HepG2 (cell line): ENCODE data around the gene TMEM198. TPM values are rescaled to one million over a fixed set of nuclear protein-coding genes. Genes with fewer than 3 reads are reported as not detected.

Experiments used
- ATF7-NPFF ChIP-seq: sonication (generic); formaldehyde crosslinking; IDR thresholded peaks from 2 replicates; pipeline ENCODE4 v1.8.1; 2023; ENCODE audit warnings: mild to moderate bottlenecking, low read depth, missing genetic modification reagents, moderate library complexity
- CAMTA2 ChIP-seq: sonication (generic); formaldehyde crosslinking; IDR thresholded peaks from 2 replicates; pipeline ENCODE4 v1.4.0; 2020; ENCODE audit warnings: mild to moderate bottlenecking, missing genetic modification reagents, borderline replicate concordance
- HIVEP1 ChIP-seq: sonication (generic); formaldehyde crosslinking; IDR thresholded peaks from 2 replicates; pipeline ENCODE4 v1.4.0; 2020; ENCODE audit warnings: mild to moderate bottlenecking, missing genetic modification reagents
- HNRNPK ChIP-seq: fragments of 200-400 bp; formaldehyde crosslinking; IDR thresholded peaks from 2 replicates; pipeline ENCODE4 v1.6.1; 2018; ENCODE audit warnings: low read length, low read depth, moderate library complexity, mild to moderate bottlenecking; ENCODE audit not compliant: poor library complexity, severe bottlenecking
- MTA1 ChIP-seq: sonication (generic); formaldehyde crosslinking; IDR thresholded peaks from 2 replicates; pipeline ENCODE4 v1.4.0; 2020; ENCODE audit warnings: missing genetic modification reagents, mild to moderate bottlenecking, borderline replicate concordance
- RBM22 ChIP-seq: fragments of 200-400 bp; formaldehyde crosslinking; optimal IDR thresholded peaks from 2 replicates; pipeline ENCODE3; 2017; ENCODE audit warnings: mild to moderate bottlenecking, low read length, moderate library complexity
- SP2 ChIP-seq: sonication (generic); formaldehyde crosslinking; IDR thresholded peaks from 2 replicates; pipeline ENCODE4 v1.5.1; 2020; ENCODE audit warnings: mild to moderate bottlenecking, missing genetic modification reagents
- TARDBP ChIP-seq: sonication (generic); formaldehyde crosslinking; IDR thresholded peaks from 2 replicates; pipeline ENCODE4 v1.8.0; 2022; ENCODE audit warnings: mild to moderate bottlenecking, missing genetic modification reagents
- TCF12 ChIP-seq, 2 experiments: fragments of 450-650 bp in 1 of 2; sonication (generic) in 1 of 2; formaldehyde crosslinking in 1 of 2; IDR thresholded peaks; 2 replicates each; pipeline versions ENCODE4 v1.6.1 to v1.8.0; 2017 to 2022; ENCODE audit warnings: antibody characterized with exemption in 1 of 2, mild to moderate bottlenecking in 1 of 2, missing genetic modification reagents in 1 of 2, moderate library complexity in 1 of 2
- ZBTB7A ChIP-seq: sonication (generic); formaldehyde crosslinking; IDR thresholded peaks from 2 replicates; pipeline ENCODE4 v1.8.0; 2022; ENCODE audit warnings: mild to moderate bottlenecking, missing genetic modification reagents
- ZFY ChIP-seq: sonication (generic); formaldehyde crosslinking; IDR thresholded peaks from 2 replicates; pipeline ENCODE4 v1.4.0; 2020; ENCODE audit warnings: missing genetic modification reagents
- ZNF136 ChIP-seq: sonication (generic); formaldehyde crosslinking; IDR thresholded peaks from 2 replicates; pipeline ENCODE4 v1.8.1; 2022; ENCODE audit warnings: low read depth, mild to moderate bottlenecking, moderate library complexity, missing genetic modification reagents
- ZNF17 ChIP-seq: sonication (generic); formaldehyde crosslinking; IDR thresholded peaks from 2 replicates; pipeline ENCODE4 v1.5.0; 2020; ENCODE audit warnings: mild to moderate bottlenecking, missing genetic modification reagents
- ZNF598 ChIP-seq: sonication (generic); formaldehyde crosslinking; IDR thresholded peaks from 2 replicates; pipeline ENCODE4 v1.5.1; 2020; ENCODE audit warnings: mild to moderate bottlenecking, missing genetic modification reagents, borderline replicate concordance
- ZNF672 ChIP-seq: sonication (generic); formaldehyde crosslinking; IDR thresholded peaks from 2 replicates; pipeline ENCODE4 v1.8.1; 2022; ENCODE audit warnings: missing genetic modification reagents
- ZNF788 ChIP-seq: sonication (generic); formaldehyde crosslinking; IDR thresholded peaks from 2 replicates; pipeline ENCODE4 v1.5.0; 2020; ENCODE audit warnings: mild to moderate bottlenecking, missing genetic modification reagents, borderline replicate concordance
- polyA plus RNA-seq, 8 experiments: library from polyadenylated mRNA; depleted of rRNA in 3 of 8; stranded (reverse) in 7 of 8; unstranded in 1 of 8; fragments of >200 nt; fragmentation: Illumina TruSeq in 4 of 8; extraction: Trizol in 4 of 8; gene quantifications; 2 replicates each; pipeline versions ENCODE4 v1.2.1 to v1.2.3, GENCODE V29; 2011 to 2016; ENCODE audit warnings: low read depth in 4 of 8, missing spikeins in 1 of 8, mixed read lengths in 1 of 8; ENCODE audit not compliant: insufficient read depth in 1 of 8
- total RNA-seq, 5 experiments: library from RNA; depleted of rRNA; stranded (reverse); fragments of >200 nt; fragmentation: Illumina TruSeq; extraction: Trizol; gene quantifications; 2 replicates each; pipeline ENCODE4 v1.2.3, GENCODE V29; 2016; ENCODE audit warnings: low read depth in 1 of 5
- TF ChIP-seq, protein P1 (sequence below): sonication (generic); formaldehyde crosslinking; IDR thresholded peaks from 2 replicates; pipeline ENCODE4 v1.5.0; 2020; ENCODE audit warnings: missing genetic modification reagents
- TF ChIP-seq, protein P2 (sequence below), 2 experiments: sonication (generic) in 1 of 2; formaldehyde crosslinking in 1 of 2; IDR thresholded peaks; 2 replicates each; pipeline versions ENCODE4 v1.6.1 to v1.9.0; 2014 to 2022; ENCODE audit warnings: antibody characterized with exemption in 1 of 2, borderline replicate concordance in 1 of 2, inconsistent platforms in 1 of 2, low read depth in 1 of 2, missing genetic modification reagents in 1 of 2
- TF ChIP-seq, protein P3 (sequence below), 2 experiments: fragments of 450-650 bp in 1 of 2; sonication (generic) in 1 of 2; formaldehyde crosslinking; IDR thresholded peaks; 2 replicates each; pipeline versions ENCODE4 v1.5.0 to v1.8.0; 2020 to 2022; ENCODE audit warnings: mild to moderate bottlenecking in 1 of 2, missing genetic modification reagents in 1 of 2

The TMEM198 gene
- total and polyA plus RNA-seq, 2 of the 13 experiments (the other 11 are each of a cell fraction or from before 2014, with no cell fraction given) = 17.3 to 23.5 TPM

DNA sequence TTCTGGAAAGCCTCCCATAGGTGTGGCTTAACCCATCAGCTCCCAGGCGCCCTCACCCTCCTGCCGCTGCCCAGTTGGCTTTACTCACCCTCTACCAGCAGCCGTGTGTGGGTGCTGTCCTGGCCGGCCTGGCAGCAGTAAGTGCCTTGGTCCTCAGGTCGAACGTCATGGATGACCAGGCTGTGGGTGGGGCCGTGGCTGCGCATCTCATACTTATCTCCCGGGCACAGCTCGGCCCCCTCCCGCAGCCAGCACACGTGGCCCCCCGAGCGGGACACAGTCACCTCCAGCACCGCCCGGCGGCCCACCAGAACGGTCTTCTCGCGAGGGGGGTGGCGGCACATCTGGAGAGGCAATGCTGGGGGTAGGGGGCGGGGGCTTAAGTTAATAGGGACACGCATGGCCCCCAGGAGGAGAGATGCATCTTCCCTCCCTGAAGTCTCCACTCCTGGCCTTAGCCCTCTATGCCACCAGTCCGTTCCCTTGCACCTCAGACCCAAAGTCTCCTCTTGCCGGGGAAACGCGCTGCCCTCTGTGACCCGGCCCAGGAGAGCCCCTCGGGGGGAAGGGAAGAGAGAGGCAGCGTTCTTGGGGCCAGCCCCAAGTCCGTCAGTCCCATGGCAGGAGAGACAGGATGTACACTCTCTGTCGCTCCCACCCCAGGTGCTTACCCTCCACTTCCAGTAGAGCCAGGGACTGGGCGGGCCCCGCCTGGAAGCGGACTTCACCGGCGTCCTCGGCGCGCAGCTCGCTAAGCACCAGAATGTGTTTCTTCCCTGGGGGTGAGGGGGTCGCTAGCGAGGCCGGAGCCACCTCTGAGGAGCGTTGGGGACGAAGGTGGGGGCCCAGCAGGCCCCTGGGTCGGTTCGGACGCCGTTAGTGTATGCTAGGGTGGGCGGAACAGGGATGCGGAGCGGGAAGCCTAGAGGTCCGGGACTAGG, 7.9 kb downstream of the TMEM198 start (continued):
- TF ChIP-seq ZFY (CRISPR knock-in tag) (0 out of 2 replicates have a peak, but pooled peaks have one; percentile 1), TCF12 (IDR thresholded peaks at IDR 0.05) (no peak), TCF12 (CRISPR knock-in tag; IDR thresholded peaks at IDR 0.05) (peak; percentile 55; the same call in 1 of the 2 replicates), SP2 (CRISPR knock-in tag) (peak; percentile 51), ZNF136 (0 out of 2 replicates have a peak, but pooled peaks have one; percentile 24), ZBTB7A (CRISPR knock-in tag) (no peak), ZNF672 (CRISPR knock-in tag) (peak; percentile 42; the same call in 1 of the 2 replicates), ZNF788 (CRISPR knock-in tag) (0 out of 2 replicates have a peak, but pooled peaks have one; percentile 12), ZNF17 (CRISPR knock-in tag) (no peak), CAMTA2 (CRISPR knock-in tag) (peak; percentile 56), MTA1 (CRISPR knock-in tag) (0 out of 2 replicates have a peak, but pooled peaks have one; percentile 10), HNRNPK (no peak), RBM22 (peak; percentile 48), TARDBP (CRISPR knock-in tag) (0 out of 2 replicates have a peak, but pooled peaks have one; percentile 47), ZNF598 (CRISPR knock-in tag) (0 out of 2 replicates have a peak, but pooled peaks have one; percentile 35), ATF7-NPFF (0 out of 2 replicates have a peak, but pooled peaks have one; percentile 9), HIVEP1 (CRISPR knock-in tag) (peak; percentile 85)
- TF ChIP-seq, protein P1, sequence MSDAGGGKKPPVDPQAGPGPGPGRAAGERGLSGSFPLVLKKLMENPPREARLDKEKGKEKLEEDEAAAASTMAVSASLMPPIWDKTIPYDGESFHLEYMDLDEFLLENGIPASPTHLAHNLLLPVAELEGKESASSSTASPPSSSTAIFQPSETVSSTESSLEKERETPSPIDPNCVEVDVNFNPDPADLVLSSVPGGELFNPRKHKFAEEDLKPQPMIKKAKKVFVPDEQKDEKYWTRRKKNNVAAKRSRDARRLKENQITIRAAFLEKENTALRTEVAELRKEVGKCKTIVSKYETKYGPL (CRISPR knock-in tag) = no peak
- TF ChIP-seq, protein P2, sequence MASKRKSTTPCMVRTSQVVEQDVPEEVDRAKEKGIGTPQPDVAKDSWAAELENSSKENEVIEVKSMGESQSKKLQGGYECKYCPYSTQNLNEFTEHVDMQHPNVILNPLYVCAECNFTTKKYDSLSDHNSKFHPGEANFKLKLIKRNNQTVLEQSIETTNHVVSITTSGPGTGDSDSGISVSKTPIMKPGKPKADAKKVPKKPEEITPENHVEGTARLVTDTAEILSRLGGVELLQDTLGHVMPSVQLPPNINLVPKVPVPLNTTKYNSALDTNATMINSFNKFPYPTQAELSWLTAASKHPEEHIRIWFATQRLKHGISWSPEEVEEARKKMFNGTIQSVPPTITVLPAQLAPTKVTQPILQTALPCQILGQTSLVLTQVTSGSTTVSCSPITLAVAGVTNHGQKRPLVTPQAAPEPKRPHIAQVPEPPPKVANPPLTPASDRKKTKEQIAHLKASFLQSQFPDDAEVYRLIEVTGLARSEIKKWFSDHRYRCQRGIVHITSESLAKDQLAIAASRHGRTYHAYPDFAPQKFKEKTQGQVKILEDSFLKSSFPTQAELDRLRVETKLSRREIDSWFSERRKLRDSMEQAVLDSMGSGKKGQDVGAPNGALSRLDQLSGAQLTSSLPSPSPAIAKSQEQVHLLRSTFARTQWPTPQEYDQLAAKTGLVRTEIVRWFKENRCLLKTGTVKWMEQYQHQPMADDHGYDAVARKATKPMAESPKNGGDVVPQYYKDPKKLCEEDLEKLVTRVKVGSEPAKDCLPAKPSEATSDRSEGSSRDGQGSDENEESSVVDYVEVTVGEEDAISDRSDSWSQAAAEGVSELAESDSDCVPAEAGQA (IDR thresholded peaks at IDR 0.05; ENCODE audit: low read depth) = peak; percentile 7; the same call in 1 of the 2 replicates
- TF ChIP-seq, protein P2 (CRISPR knock-in tag; IDR thresholded peaks at IDR 0.05; ENCODE audit: borderline replicate concordance) = no peak
- TF ChIP-seq, protein P3, sequence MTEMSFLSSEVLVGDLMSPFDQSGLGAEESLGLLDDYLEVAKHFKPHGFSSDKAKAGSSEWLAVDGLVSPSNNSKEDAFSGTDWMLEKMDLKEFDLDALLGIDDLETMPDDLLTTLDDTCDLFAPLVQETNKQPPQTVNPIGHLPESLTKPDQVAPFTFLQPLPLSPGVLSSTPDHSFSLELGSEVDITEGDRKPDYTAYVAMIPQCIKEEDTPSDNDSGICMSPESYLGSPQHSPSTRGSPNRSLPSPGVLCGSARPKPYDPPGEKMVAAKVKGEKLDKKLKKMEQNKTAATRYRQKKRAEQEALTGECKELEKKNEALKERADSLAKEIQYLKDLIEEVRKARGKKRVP (CRISPR knock-in tag; IDR thresholded peaks at IDR 0.05) = peak in 1 of 2 experiments; percentile 58; a peak in 2 of 4 replicates
